ENCODE results near the gene DIP2B. TPM values are rescaled to one million over a fixed set of nuclear protein-coding genes. Genes with fewer than 3 reads are reported as not detected.

DIP2B gene
- total RNA-seq, 2 experiments from 2014 or later: 29.5 to 30.0 TPM

GRCh38 chr12:50715174-50715573 is 210.4 kb downstream of the DIP2B start:
- Mint-ChIP-seq H3K27ac (peak overlapping the region; percentile 36), H3K4me3 (no peak overlapping the region), H3K36me3 (ENCODE audit: low read depth) (peaks cover 81% of the 10 kb centered on the region), H3K27me3 (no peaks in the 10 kb centered on the region), H3K9me3 (no peaks in the 10 kb centered on the region), H3K4me1 (ENCODE audit: low read depth) (no peaks in the 10 kb centered on the region)
- ATAC-seq (ENCODE audit: poor library complexity) (no peak), DNase-seq (no peak)
- intact Hi-C loops (cut with DNase I, micrococcal nuclease): no loop called here
- no peaks in the 10 kb centered on the region for H3K9me3 ChIP-seq (ENCODE audit: control insufficient read depth in 1 of 2, insufficient read depth in 1 of 2, low read length in 2 of 2)
- H3K27ac ChIP-seq (ENCODE audit: low read depth in 1 of 2, low read length in 2 of 2): no peak overlapping the region
- H3K36me3 ChIP-seq (ENCODE audit: insufficient read depth, low read length): peaks cover 64% of the 10 kb centered on the region
- ChIA-PET CTCF (no interaction called here), POLR2A (no interaction called here)
- TF ChIP-seq CTCF (IDR thresholded peaks at IDR 0.05): no peak
- H3K27me3 ChIP-seq (ENCODE audit: control insufficient read depth in 1 of 2, insufficient read depth in 2 of 2, low read length in 2 of 2): no peaks in the 10 kb centered on the region
- H3K4me1 ChIP-seq (ENCODE audit: insufficient read depth, low read length): no peaks in the 10 kb centered on the region
- H3K4me3 ChIP-seq (ENCODE audit: low read length): no peak overlapping the region

- H3K9me3 Mint-ChIP-seq: no peaks in the 10 kb centered on the region
- no peaks in the 10 kb centered on the region for H3K27me3 ChIP-seq (ENCODE audit: control insufficient read depth in 1 of 2, insufficient read depth in 2 of 2, low read length in 2 of 2)
- H3K4me3 Mint-ChIP-seq: no peak overlapping the region
- H3K27ac Mint-ChIP-seq: no peak overlapping the region
- POLR2A ChIA-PET: no interaction called here
- H3K27ac ChIP-seq (ENCODE audit: low read depth in 1 of 2, low read length in 2 of 2): no peak overlapping the region
- H3K36me3 Mint-ChIP-seq (ENCODE audit: low read depth): peaks cover 90% of the 10 kb centered on the region
- no peaks in the 10 kb centered on the region for H3K4me1 Mint-ChIP-seq (ENCODE audit: low read depth)
- DNase-seq: no peak
- peaks cover 82% of the 10 kb centered on the region for H3K36me3 ChIP-seq (ENCODE audit: insufficient read depth, low read length)
- CTCF ChIA-PET: no interaction called here
- H3K4me3 ChIP-seq (ENCODE audit: low read length): no peak overlapping the region
- TF ChIP-seq CTCF (IDR thresholded peaks at IDR 0.05): no peak
- intact Hi-C loops (cut with DNase I, micrococcal nuclease): no loop called here
- no peaks in the 10 kb centered on the region for H3K9me3 ChIP-seq (ENCODE audit: control insufficient read depth in 1 of 2, insufficient read depth in 1 of 2, low read length in 2 of 2)
- H3K4me1 ChIP-seq (ENCODE audit: insufficient read depth, low read length): no peaks in the 10 kb centered on the region
- ATAC-seq (ENCODE audit: poor library complexity): no peak
- H3K27me3 Mint-ChIP-seq: no peaks in the 10 kb centered on the region
Observed at GRCh38 chr12:50718760-50719159, 214.0 kb downstream of the DIP2B start.

- TF ChIP-seq CTCF (IDR thresholded peaks at IDR 0.05): no peak
- intact Hi-C loops (cut with DNase I, micrococcal nuclease): no loop called here
- ChIA-PET CTCF (no interaction called here), POLR2A (interaction anchor here (0.6 kb wide), 1 partner anchor 202 kb away, joined by 4 read pairs; no protein-coding TSS in a partner anchor)
- Mint-ChIP-seq H3K4me3 (no peak overlapping the region), H3K36me3 (ENCODE audit: low read depth) (peaks cover 90% of the 10 kb centered on the region), H3K27ac (no peak overlapping the region), H3K27me3 (no peaks in the 10 kb centered on the region), H3K9me3 (no peaks in the 10 kb centered on the region), H3K4me1 (ENCODE audit: low read depth) (no peaks in the 10 kb centered on the region)
- H3K27me3 ChIP-seq (ENCODE audit: control insufficient read depth in 1 of 2, insufficient read depth in 2 of 2, low read length in 2 of 2): no peaks in the 10 kb centered on the region
- H3K9me3 ChIP-seq (ENCODE audit: control insufficient read depth in 1 of 2, insufficient read depth in 1 of 2, low read length in 2 of 2): no peaks in the 10 kb centered on the region
- no peak overlapping the region for H3K4me3 ChIP-seq (ENCODE audit: low read length)
- H3K36me3 ChIP-seq (ENCODE audit: insufficient read depth, low read length): peaks cover 82% of the 10 kb centered on the region
- H3K27ac ChIP-seq (ENCODE audit: low read depth in 1 of 2, low read length in 2 of 2): no peak overlapping the region
- no peak for DNase-seq
- no peaks in the 10 kb centered on the region for H3K4me1 ChIP-seq (ENCODE audit: insufficient read depth, low read length)
- ATAC-seq (ENCODE audit: poor library complexity): no peak
Observed at GRCh38 chr12:50720085-50720484, 215.3 kb downstream of the DIP2B start.

Data from CD4-positive, alpha-beta T cell (primary cell).